Ecto neural progenitor cell (in vitro differentiated cells): ENCODE data around the gene TMPRSS11A.

Experiments
- DNase-seq: peaks from one replicate; pipeline ENCODE4 v3.0.0-alpha.2; 2018; ENCODE audit warnings: low spot score

The TMPRSS11A gene

GRCh38 chr4:67963356-67963755 lies at the start of gene TMPRSS11A:
TSS of gene TMPRSS11A (minus strand) at chr4:67963493. CDS start at chr4:67963393, 100 bp downstream.
- DNase-seq: no peak

- no peak for DNase-seq
Measured at GRCh38 chr4:68011684-68012083, 48.4 kb upstream of the TMPRSS11A start.

- DNase-seq: no peak
Measured at GRCh38 chr4:68002906-68003305, 39.6 kb upstream of the TMPRSS11A start.

GRCh38 chr4:67996127-67996526 lies 32.8 kb upstream of the TMPRSS11A start:
- DNase-seq: no peak

- DNase-seq: no peak
Measured at GRCh38 chr4:67988991-67989390, 25.7 kb upstream of the TMPRSS11A start.

GRCh38 chr4:67983333-67983732 lies 20.0 kb upstream of the TMPRSS11A start:
- DNase-seq: no peak

- no peak for DNase-seq
Measured at GRCh38 chr4:67980512-67980911, 17.2 kb upstream of the TMPRSS11A start.

- no peak for DNase-seq
Measured at GRCh38 chr4:67973608-67974007, 10.3 kb upstream of the TMPRSS11A start.

- no peak for DNase-seq
Measured at GRCh38 chr4:67954890-67955289, 8.4 kb downstream of the TMPRSS11A start.

GRCh38 chr4:67941074-67941473 lies 22.2 kb downstream of the TMPRSS11A start:
- no peak for DNase-seq

GRCh38 chr4:67940506-67940905 lies 22.8 kb downstream of the TMPRSS11A start:
- no peak for DNase-seq

GRCh38 chr4:67939195-67939594 lies 24.1 kb downstream of the TMPRSS11A start:
- DNase-seq: no peak

- no peak for DNase-seq
Measured at GRCh38 chr4:67935888-67936287, 27.4 kb downstream of the TMPRSS11A start.

- DNase-seq: no peak
Measured at GRCh38 chr4:67934628-67935027, 28.7 kb downstream of the TMPRSS11A start.

- DNase-seq: no peak
Measured at GRCh38 chr4:67933755-67934154, 29.5 kb downstream of the TMPRSS11A start.

GRCh38 chr4:67933038-67933437 lies 30.3 kb downstream of the TMPRSS11A start:
- DNase-seq: no peak

GRCh38 chr4:67931256-67931655 lies 32.0 kb downstream of the TMPRSS11A start:
- no peak for DNase-seq

GRCh38 chr4:67929426-67929825 lies 33.9 kb downstream of the TMPRSS11A start:
- DNase-seq: no peak

GRCh38 chr4:67928546-67928945 lies 34.7 kb downstream of the TMPRSS11A start:
- DNase-seq: no peak

- DNase-seq: no peak
Measured at GRCh38 chr4:67927251-67927650, 36.0 kb downstream of the TMPRSS11A start.

GRCh38 chr4:67926485-67926884 lies 36.8 kb downstream of the TMPRSS11A start:
- DNase-seq: no peak

- no peak for DNase-seq
Measured at GRCh38 chr4:67922697-67923096, 40.6 kb downstream of the TMPRSS11A start.

- DNase-seq: no peak
Measured at GRCh38 chr4:67918428-67918827, 44.9 kb downstream of the TMPRSS11A start.

GRCh38 chr4:67915400-67915966 lies 47.8 kb downstream of the TMPRSS11A start:
- no peak for DNase-seq

- DNase-seq: no peak
Measured at GRCh38 chr4:67912080-67912479, 51.2 kb downstream of the TMPRSS11A start.
